ENCODE measurements around the gene ADORA1.

ADORA1 gene

DNA sequence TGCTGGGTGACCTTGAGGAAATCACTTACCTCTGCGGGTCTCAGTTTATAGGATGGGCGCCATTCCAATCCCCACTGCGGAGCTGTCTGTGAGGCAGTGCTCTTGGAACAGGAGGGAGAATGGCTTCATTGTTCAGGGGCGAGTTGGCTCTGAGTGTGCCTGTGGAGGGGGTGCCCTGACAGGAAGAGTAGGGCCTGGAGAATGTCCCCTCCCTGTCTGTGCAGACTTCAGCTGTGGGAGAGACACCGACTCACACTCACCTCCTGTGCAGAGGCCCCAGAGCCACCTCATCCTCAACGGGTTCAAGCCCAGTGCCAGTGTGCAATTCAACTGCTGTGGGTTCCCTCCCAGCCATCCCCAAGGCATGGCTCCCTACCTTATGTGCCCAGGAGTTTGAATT, 17.1 kb downstream of the ADORA1 start:
- no peak overlapping the region for H3K27ac ChIP-seq (replicated peaks)
- TF ChIP-seq, protein P1, sequence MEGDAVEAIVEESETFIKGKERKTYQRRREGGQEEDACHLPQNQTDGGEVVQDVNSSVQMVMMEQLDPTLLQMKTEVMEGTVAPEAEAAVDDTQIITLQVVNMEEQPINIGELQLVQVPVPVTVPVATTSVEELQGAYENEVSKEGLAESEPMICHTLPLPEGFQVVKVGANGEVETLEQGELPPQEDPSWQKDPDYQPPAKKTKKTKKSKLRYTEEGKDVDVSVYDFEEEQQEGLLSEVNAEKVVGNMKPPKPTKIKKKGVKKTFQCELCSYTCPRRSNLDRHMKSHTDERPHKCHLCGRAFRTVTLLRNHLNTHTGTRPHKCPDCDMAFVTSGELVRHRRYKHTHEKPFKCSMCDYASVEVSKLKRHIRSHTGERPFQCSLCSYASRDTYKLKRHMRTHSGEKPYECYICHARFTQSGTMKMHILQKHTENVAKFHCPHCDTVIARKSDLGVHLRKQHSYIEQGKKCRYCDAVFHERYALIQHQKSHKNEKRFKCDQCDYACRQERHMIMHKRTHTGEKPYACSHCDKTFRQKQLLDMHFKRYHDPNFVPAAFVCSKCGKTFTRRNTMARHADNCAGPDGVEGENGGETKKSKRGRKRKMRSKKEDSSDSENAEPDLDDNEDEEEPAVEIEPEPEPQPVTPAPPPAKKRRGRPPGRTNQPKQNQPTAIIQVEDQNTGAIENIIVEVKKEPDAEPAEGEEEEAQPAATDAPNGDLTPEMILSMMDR (IDR thresholded peaks at IDR 0.05; ENCODE audit: insufficient read depth, low read length), result no peak
- TF ChIP-seq SPI1 (IDR thresholded peaks at IDR 0.05; ENCODE audit: borderline replicate concordance, low read depth) (no peak), GABPA (IDR thresholded peaks at IDR 0.05; ENCODE audit: low read depth) (no peak), POLR2AphosphoS5 (IDR thresholded peaks at IDR 0.05; ENCODE audit: low read depth) (no peak)
- TF ChIP-seq, protein P2, sequence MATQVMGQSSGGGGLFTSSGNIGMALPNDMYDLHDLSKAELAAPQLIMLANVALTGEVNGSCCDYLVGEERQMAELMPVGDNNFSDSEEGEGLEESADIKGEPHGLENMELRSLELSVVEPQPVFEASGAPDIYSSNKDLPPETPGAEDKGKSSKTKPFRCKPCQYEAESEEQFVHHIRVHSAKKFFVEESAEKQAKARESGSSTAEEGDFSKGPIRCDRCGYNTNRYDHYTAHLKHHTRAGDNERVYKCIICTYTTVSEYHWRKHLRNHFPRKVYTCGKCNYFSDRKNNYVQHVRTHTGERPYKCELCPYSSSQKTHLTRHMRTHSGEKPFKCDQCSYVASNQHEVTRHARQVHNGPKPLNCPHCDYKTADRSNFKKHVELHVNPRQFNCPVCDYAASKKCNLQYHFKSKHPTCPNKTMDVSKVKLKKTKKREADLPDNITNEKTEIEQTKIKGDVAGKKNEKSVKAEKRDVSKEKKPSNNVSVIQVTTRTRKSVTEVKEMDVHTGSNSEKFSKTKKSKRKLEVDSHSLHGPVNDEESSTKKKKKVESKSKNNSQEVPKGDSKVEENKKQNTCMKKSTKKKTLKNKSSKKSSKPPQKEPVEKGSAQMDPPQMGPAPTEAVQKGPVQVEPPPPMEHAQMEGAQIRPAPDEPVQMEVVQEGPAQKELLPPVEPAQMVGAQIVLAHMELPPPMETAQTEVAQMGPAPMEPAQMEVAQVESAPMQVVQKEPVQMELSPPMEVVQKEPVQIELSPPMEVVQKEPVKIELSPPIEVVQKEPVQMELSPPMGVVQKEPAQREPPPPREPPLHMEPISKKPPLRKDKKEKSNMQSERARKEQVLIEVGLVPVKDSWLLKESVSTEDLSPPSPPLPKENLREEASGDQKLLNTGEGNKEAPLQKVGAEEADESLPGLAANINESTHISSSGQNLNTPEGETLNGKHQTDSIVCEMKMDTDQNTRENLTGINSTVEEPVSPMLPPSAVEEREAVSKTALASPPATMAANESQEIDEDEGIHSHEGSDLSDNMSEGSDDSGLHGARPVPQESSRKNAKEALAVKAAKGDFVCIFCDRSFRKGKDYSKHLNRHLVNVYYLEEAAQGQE (IDR thresholded peaks at IDR 0.05; ENCODE audit: insufficient replicate concordance, low read depth), result no peak

DNA sequence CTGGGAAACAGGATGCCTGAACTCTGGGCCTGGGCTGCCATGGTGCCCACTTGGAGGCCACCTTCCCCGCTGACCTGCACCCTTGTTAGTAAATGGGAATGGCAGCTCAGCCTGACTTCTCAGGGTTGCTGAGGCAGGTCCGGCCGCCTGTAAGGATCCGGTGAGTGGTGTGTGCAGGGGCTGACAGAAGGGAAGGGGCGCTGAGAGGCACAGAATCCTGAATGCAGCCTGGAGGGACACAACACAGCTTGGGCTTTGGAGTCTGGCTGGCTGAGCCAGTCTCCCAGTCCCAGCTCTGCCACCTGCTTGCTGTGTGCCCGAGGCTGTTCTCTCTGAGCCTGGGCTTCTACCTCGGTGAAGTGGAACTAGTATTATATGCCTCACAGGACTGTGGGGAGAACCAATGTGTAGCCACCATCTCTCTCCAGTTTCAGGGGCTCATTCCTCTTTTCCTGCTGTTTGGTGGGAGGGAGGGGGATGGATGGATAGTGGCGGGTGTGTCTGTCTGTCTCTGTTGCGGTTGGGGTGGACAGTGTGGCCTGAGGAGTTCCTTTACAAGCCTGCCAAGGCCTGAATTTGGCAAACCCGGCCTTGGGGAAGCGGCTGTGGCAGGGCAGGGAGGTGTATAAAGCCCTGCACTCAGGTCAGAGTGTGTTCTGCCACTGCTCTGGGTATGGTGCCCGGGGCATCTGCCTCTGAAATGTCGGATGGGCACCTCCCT, 18.0 kb downstream of the ADORA1 start:
- Histone ChIP-seq H3K27ac (replicated peaks) (no peak overlapping the region), H3K4me3 (replicated peaks; ENCODE audit: insufficient read depth, low read length) (no peak overlapping the region), H3K27me3 (ENCODE audit: insufficient read depth, poor library complexity, severe bottlenecking) (no peaks in the 10 kb centered on the region)
- TF ChIP-seq POLR2AphosphoS5 (IDR thresholded peaks at IDR 0.05; ENCODE audit: low read depth) (no peak), SPI1 (IDR thresholded peaks at IDR 0.05; ENCODE audit: borderline replicate concordance, low read depth) (no peak), GABPA (IDR thresholded peaks at IDR 0.05; ENCODE audit: low read depth) (no peak)
- TF ChIP-seq, protein P2 (IDR thresholded peaks at IDR 0.05; ENCODE audit: insufficient replicate concordance, low read depth), result no peak
- TF ChIP-seq, protein P1 (IDR thresholded peaks at IDR 0.05; ENCODE audit: insufficient read depth, low read length), result no peak
- DNase-seq (ENCODE audit: low read depth in 1 of 2, low spot score in 1 of 2), result no peak

More for the DNA sequence above, 17.1 kb downstream of the ADORA1 start:
- DNase-seq (ENCODE audit: low read depth in 1 of 2, low spot score in 1 of 2), result no peak
- Histone ChIP-seq H3K4me3 (replicated peaks; ENCODE audit: insufficient read depth, low read length) (no peak overlapping the region), H3K27me3 (ENCODE audit: insufficient read depth, poor library complexity, severe bottlenecking) (no peaks in the 10 kb centered on the region)

DNA sequence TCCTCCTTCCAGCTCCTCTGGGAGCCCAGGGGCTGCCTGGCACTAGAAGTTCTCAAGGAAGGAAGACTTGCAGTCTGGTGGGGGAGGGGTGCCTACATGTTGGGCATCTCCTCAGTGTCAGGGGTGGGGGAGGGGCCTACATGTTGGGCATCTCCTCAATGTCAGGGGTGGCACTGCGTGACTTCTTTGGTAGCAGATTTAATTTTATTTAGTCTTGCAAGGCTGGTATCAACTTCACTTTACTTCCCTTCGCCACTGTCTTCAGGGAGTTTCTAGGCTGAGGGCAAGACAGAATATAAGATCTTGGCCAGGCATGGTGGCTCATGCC, 18.5 kb downstream of the ADORA1 start:
- H3K27ac ChIP-seq (replicated peaks), result no peak overlapping the region
- no peak for DNase-seq (ENCODE audit: low read depth in 1 of 2, low spot score in 1 of 2)
- no peaks in the 10 kb centered on the region for H3K27me3 ChIP-seq (ENCODE audit: insufficient read depth, poor library complexity, severe bottlenecking)
- TF ChIP-seq, protein P1 (IDR thresholded peaks at IDR 0.05; ENCODE audit: insufficient read depth, low read length), result no peak
- TF ChIP-seq GABPA (IDR thresholded peaks at IDR 0.05; ENCODE audit: low read depth), result no peak
- TF ChIP-seq, protein P2 (IDR thresholded peaks at IDR 0.05; ENCODE audit: insufficient replicate concordance, low read depth), result no peak
- no peak for TF ChIP-seq POLR2AphosphoS5 (IDR thresholded peaks at IDR 0.05; ENCODE audit: low read depth)
- TF ChIP-seq SPI1 (IDR thresholded peaks at IDR 0.05; ENCODE audit: borderline replicate concordance, low read depth), result no peak
- H3K4me3 ChIP-seq (replicated peaks; ENCODE audit: insufficient read depth, low read length), result no peak overlapping the region
